PFSK-1 (cell line): Measurements from ENCODE around the gene CUEDC2.

Experiments
- FOXP2 ChIP-seq: optimal IDR thresholded peaks from 2 replicates; pipeline ENCODE3; 2011; ENCODE audit warnings: borderline replicate concordance, control low read depth, inconsistent platforms; ENCODE audit not compliant: insufficient read depth; ENCODE audit errors: extremely low read length, extremely low read depth
- POLR2AphosphoS5 ChIP-seq: IDR thresholded peaks from 2 replicates; pipeline ENCODE4 v1.6.1; 2012; ENCODE audit warnings: low read depth, mild to moderate bottlenecking, control low read depth, low read length, moderate library complexity
- SIN3A ChIP-seq: IDR thresholded peaks from 2 replicates; pipeline ENCODE4 v1.6.1; 2012; ENCODE audit warnings: mild to moderate bottlenecking, low read length, moderate library complexity, borderline replicate concordance; ENCODE audit not compliant: insufficient read depth
- TAF1 ChIP-seq: IDR thresholded peaks from 2 replicates; pipeline ENCODE4 v1.6.1; 2012; ENCODE audit warnings: low read length, control low read depth, borderline replicate concordance; ENCODE audit not compliant: insufficient read depth

DNA sequence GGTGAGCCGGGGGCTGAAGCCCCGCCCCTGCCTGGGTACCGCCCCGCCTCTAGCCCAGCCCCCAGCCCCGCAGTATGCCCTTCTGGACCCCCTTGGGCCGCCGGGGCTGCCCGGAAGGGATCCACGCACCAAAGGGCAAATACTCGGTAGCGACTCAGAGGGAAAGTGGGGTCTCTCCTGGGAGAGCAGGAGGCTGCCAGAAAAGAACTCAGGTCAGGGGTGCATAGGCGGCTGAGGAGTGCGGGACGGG is 10.9 kb downstream of the CUEDC2 start:
- TF ChIP-seq POLR2AphosphoS5, result no peak
- TF ChIP-seq TAF1, result no peak
- no peak for TF ChIP-seq FOXP2
- no peak for TF ChIP-seq SIN3A
